K562 (cell line): ENCODE measurements around the gene TMEM222. TPM values are rescaled to one million over a fixed set of nuclear protein-coding genes. Genes with fewer than 3 reads are reported as not detected.

Experiments
- ARNT ChIP-seq, 2 experiments: fragments of 450-650 bp; IDR thresholded peaks; 2 replicates each; pipeline ENCODE4 v1.6.1; 2016; ENCODE audit warnings: mild to moderate bottlenecking in 1 of 2
- CBX1 ChIP-seq: sonication (generic); IDR thresholded peaks from 2 replicates; pipeline ENCODE4 v1.6.1; 2016; ENCODE audit warnings: antibody characterized with exemption, low read depth, mild to moderate bottlenecking
- HLTF ChIP-seq: fragments of 450-650 bp; IDR thresholded peaks from 2 replicates; pipeline ENCODE4 v1.6.1; 2016
- NCOA2 ChIP-seq, 2 experiments: fragments of 450-650 bp; IDR thresholded peaks; 2 replicates each; pipeline ENCODE4 v1.6.1; 2018; ENCODE audit warnings: mild to moderate bottlenecking in 2 of 2, moderate library complexity in 1 of 2; ENCODE audit not compliant: partially characterized antibody in 2 of 2
- RAD21 ChIP-seq, 2 experiments: fragments of 250-450 bp in 1 of 2; fragments of 450-650 bp in 1 of 2; sonication (Bioruptor Pico) in 1 of 2; formaldehyde crosslinking in 1 of 2; IDR thresholded peaks in 1 of 2; conservative IDR thresholded peaks in 1 of 2; 2 replicates each; pipeline versions ENCODE4 v1.4.0 to v1.8.0; 2020 to 2022; ENCODE audit warnings: mild to moderate bottlenecking in 2 of 2, moderate library complexity in 1 of 2
- SOX6 ChIP-seq: fragments of 450-650 bp; IDR thresholded peaks from 2 replicates; pipeline ENCODE4 v1.6.1; 2014; ENCODE audit warnings: mild to moderate bottlenecking
- ZSCAN29 ChIP-seq: fragments of 450-650 bp; IDR thresholded peaks from 2 replicates; pipeline ENCODE4 v1.6.1; 2017
- polyA plus RNA-seq, 8 experiments: library from polyadenylated mRNA; depleted of rRNA in 4 of 8; stranded (reverse) in 5 of 8; unstranded in 3 of 8; fragments of >200 nt; fragmentation: Nextera tagmentation in 2 of 8; fragmentation: Illumina TruSeq in 1 of 8; extraction: Ambion mirVana in 2 of 8; extraction: Trizol in 1 of 8; gene quantifications; 2 replicates each; pipeline versions ENCODE4 v1.2.1 to v1.2.3, GENCODE V29; 2011 to 2014; ENCODE audit warnings: inconsistent platforms in 1 of 8, missing spikeins in 1 of 8
- total RNA-seq, 7 experiments: library from RNA; depleted of rRNA in 6 of 7; stranded (reverse); fragments of >200 nt in 6 of 7; fragmentation: Illumina TruSeq in 2 of 7; extraction: Trizol in 2 of 7; gene quantifications; 2 replicates each; pipeline versions ENCODE4 v1.2.1 to v1.2.3, GENCODE V29; 2011 to 2021; ENCODE audit warnings: low replicate concordance in 1 of 7
- TF ChIP-seq, protein P1 (sequence below): fragments of 450-650 bp; IDR thresholded peaks from 2 replicates; pipeline ENCODE4 v1.6.1; 2016
- TF ChIP-seq, protein P2 (sequence below), 2 experiments: fragments of 200-800 bp in 1 of 2; sonication (Bioruptor generic) in 1 of 2; sonication (generic) in 1 of 2; formaldehyde crosslinking in 1 of 2; IDR thresholded peaks in 1 of 2; conservative IDR thresholded peaks in 1 of 2; 2 replicates each; pipeline versions ENCODE4 v1.5.0 to v1.6.1; 2016 to 2020; ENCODE audit warnings: missing compliant biosample characterization in 1 of 2, missing genetic modification characterization in 1 of 2, missing genetic modification reagents in 1 of 2
- TF ChIP-seq, protein P3 (sequence below): fragments of 250-450 bp; sonication (Bioruptor Pico); IDR thresholded peaks from 2 replicates; pipeline ENCODE4 v1.5.0; 2022; ENCODE audit warnings: mild to moderate bottlenecking
- TF ChIP-seq, protein P4 (sequence below), 3 experiments: IDR thresholded peaks in 2 of 3; conservative IDR thresholded peaks in 1 of 3; 2 replicates each; pipeline ENCODE4 v1.5.1; 2011 to 2012; ENCODE audit warnings: low read length in 3 of 3, mild to moderate bottlenecking in 3 of 3, control low read depth in 2 of 3, improper control_type of control experiment in 1 of 3, inconsistent platforms in 1 of 3, low read depth in 1 of 3, mixed read lengths in 1 of 3, moderate library complexity in 1 of 3; ENCODE audit not compliant: insufficient read depth in 2 of 3
- TF ChIP-seq, protein P5 (sequence below), 2 experiments: IDR thresholded peaks; 2 replicates each; pipeline ENCODE4 v1.6.1; 2011; ENCODE audit warnings: borderline replicate concordance in 1 of 2, control low read depth in 1 of 2, low read depth in 1 of 2, low read length in 1 of 2, mild to moderate bottlenecking in 1 of 2, mixed read lengths in 1 of 2, moderate library complexity in 1 of 2; ENCODE audit not compliant: insufficient read depth in 1 of 2, insufficient read length in 1 of 2, poor library complexity in 1 of 2, severe bottlenecking in 1 of 2; ENCODE audit errors: extremely low read depth in 1 of 2
- TF ChIP-seq, protein P6 (sequence below), 2 experiments: fragments of 150-350 bp in 1 of 2; IDR thresholded peaks; 2 replicates each; pipeline ENCODE4 v1.6.1; 2012 to 2016; ENCODE audit warnings: low read depth in 2 of 2, low read length in 2 of 2, mild to moderate bottlenecking in 1 of 2, moderate library complexity in 1 of 2

TMEM222 gene
- total and polyA plus RNA-seq, 9 of the 15 experiments (the other 6 are each of a cell fraction or from before 2014, with no cell fraction given), result 6.9 to 48.0 (median 32.8) TPM

DNA sequence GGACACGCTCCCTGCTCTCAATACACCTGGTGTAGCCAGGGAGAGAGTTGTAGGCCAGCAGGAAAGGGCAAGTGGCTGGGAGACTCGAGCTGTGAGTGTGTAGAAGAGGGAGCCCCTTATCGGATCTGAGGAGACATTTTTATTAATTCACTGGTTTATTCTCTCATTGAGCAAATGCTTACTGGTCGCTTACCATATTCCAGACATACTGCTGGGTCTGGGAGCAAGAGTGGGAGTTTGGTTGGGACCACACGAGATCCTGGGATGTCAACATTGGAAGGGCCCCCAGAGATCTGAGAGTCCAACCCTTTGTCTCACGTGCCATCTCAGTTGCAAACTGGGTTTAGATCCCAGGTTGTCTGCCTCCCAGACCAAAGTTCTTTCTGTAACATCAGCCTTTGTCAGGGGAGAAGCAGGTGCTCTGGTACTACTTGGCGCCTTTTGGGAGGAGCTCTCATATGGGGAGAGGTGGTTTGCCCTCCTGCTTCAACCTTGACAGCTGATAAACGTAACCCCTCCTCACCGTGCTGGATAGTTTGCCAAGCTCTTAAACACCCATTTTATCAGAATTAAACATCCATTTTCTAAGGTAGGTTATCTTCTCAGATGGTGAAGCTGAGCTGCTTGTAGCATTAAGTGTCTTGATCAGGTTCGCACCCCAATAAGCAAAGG, 742 bp downstream of the TMEM222 start (continued):
- TF ChIP-seq, protein P1, sequence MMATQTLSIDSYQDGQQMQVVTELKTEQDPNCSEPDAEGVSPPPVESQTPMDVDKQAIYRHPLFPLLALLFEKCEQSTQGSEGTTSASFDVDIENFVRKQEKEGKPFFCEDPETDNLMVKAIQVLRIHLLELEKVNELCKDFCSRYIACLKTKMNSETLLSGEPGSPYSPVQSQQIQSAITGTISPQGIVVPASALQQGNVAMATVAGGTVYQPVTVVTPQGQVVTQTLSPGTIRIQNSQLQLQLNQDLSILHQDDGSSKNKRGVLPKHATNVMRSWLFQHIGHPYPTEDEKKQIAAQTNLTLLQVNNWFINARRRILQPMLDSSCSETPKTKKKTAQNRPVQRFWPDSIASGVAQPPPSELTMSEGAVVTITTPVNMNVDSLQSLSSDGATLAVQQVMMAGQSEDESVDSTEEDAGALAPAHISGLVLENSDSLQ, result no peak
- no peak for TF ChIP-seq CBX1
- TF ChIP-seq, protein P2, sequence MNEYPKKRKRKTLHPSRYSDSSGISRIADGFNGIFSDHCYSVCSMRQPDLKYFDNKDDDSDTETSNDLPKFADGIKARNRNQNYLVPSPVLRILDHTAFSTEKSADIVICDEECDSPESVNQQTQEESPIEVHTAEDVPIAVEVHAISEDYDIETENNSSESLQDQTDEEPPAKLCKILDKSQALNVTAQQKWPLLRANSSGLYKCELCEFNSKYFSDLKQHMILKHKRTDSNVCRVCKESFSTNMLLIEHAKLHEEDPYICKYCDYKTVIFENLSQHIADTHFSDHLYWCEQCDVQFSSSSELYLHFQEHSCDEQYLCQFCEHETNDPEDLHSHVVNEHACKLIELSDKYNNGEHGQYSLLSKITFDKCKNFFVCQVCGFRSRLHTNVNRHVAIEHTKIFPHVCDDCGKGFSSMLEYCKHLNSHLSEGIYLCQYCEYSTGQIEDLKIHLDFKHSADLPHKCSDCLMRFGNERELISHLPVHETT (CRISPR knock-in tag; conservative IDR thresholded peaks at IDR 0.05 in 1 of 2, IDR thresholded peaks at IDR 0.05 in 1 of 2), result no peak
- TF ChIP-seq SOX6, result no peak
- TF ChIP-seq, protein P3, sequence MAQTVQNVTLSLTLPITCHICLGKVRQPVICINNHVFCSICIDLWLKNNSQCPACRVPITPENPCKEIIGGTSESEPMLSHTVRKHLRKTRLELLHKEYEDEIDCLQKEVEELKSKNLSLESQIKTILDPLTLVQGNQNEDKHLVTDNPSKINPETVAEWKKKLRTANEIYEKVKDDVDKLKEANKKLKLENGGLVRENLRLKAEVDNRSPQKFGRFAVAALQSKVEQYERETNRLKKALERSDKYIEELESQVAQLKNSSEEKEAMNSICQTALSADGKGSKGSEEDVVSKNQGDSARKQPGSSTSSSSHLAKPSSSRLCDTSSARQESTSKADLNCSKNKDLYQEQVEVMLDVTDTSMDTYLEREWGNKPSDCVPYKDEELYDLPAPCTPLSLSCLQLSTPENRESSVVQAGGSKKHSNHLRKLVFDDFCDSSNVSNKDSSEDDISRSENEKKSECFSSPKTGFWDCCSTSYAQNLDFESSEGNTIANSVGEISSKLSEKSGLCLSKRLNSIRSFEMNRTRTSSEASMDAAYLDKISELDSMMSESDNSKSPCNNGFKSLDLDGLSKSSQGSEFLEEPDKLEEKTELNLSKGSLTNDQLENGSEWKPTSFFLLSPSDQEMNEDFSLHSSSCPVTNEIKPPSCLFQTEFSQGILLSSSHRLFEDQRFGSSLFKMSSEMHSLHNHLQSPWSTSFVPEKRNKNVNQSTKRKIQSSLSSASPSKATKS (CRISPR knock-in tag), result no peak
- TF ChIP-seq, protein P4, sequence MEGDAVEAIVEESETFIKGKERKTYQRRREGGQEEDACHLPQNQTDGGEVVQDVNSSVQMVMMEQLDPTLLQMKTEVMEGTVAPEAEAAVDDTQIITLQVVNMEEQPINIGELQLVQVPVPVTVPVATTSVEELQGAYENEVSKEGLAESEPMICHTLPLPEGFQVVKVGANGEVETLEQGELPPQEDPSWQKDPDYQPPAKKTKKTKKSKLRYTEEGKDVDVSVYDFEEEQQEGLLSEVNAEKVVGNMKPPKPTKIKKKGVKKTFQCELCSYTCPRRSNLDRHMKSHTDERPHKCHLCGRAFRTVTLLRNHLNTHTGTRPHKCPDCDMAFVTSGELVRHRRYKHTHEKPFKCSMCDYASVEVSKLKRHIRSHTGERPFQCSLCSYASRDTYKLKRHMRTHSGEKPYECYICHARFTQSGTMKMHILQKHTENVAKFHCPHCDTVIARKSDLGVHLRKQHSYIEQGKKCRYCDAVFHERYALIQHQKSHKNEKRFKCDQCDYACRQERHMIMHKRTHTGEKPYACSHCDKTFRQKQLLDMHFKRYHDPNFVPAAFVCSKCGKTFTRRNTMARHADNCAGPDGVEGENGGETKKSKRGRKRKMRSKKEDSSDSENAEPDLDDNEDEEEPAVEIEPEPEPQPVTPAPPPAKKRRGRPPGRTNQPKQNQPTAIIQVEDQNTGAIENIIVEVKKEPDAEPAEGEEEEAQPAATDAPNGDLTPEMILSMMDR (IDR thresholded peaks at IDR 0.05 in 2 of 3, conservative IDR thresholded peaks at IDR 0.05 in 1 of 3; ENCODE audit: insufficient read depth in 2 of 3, low read depth in 1 of 3, low read length in 3 of 3), result no peak
- no peak for TF ChIP-seq ARNT (IDR thresholded peaks at IDR 0.05)
- 0 out of 4 replicates have a peak, but pooled peaks of 1 of the 2 experiments have one; percentile 5 for TF ChIP-seq RAD21 (CRISPR knock-in tag; conservative IDR thresholded peaks at IDR 0.05 in 1 of 2, IDR thresholded peaks at IDR 0.05 in 1 of 2)
- TF ChIP-seq NCOA2 (IDR thresholded peaks at IDR 0.05; ENCODE audit: partially characterized antibody in 2 of 2), result no peak
- TF ChIP-seq, protein P5, sequence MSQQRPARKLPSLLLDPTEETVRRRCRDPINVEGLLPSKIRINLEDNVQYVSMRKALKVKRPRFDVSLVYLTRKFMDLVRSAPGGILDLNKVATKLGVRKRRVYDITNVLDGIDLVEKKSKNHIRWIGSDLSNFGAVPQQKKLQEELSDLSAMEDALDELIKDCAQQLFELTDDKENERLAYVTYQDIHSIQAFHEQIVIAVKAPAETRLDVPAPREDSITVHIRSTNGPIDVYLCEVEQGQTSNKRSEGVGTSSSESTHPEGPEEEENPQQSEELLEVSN (IDR thresholded peaks at IDR 0.05; ENCODE audit: borderline replicate concordance in 1 of 2, extremely low read depth in 1 of 2, insufficient read depth in 1 of 2, insufficient read length in 1 of 2, low read depth in 1 of 2, low read length in 1 of 2, poor library complexity in 1 of 2, severe bottlenecking in 1 of 2), result peak in 1 of 2 experiments; percentile 45
- no peak for TF ChIP-seq ZSCAN29
- no peak for TF ChIP-seq HLTF
- TF ChIP-seq, protein P6, sequence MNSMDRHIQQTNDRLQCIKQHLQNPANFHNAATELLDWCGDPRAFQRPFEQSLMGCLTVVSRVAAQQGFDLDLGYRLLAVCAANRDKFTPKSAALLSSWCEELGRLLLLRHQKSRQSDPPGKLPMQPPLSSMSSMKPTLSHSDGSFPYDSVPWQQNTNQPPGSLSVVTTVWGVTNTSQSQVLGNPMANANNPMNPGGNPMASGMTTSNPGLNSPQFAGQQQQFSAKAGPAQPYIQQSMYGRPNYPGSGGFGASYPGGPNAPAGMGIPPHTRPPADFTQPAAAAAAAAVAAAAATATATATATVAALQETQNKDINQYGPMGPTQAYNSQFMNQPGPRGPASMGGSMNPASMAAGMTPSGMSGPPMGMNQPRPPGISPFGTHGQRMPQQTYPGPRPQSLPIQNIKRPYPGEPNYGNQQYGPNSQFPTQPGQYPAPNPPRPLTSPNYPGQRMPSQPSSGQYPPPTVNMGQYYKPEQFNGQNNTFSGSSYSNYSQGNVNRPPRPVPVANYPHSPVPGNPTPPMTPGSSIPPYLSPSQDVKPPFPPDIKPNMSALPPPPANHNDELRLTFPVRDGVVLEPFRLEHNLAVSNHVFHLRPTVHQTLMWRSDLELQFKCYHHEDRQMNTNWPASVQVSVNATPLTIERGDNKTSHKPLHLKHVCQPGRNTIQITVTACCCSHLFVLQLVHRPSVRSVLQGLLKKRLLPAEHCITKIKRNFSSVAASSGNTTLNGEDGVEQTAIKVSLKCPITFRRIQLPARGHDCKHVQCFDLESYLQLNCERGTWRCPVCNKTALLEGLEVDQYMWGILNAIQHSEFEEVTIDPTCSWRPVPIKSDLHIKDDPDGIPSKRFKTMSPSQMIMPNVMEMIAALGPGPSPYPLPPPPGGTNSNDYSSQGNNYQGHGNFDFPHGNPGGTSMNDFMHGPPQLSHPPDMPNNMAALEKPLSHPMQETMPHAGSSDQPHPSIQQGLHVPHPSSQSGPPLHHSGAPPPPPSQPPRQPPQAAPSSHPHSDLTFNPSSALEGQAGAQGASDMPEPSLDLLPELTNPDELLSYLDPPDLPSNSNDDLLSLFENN (IDR thresholded peaks at IDR 0.05; ENCODE audit: low read depth in 2 of 2, low read length in 2 of 2), result no peak
